H9 (cell line): ENCODE results near the gene TMEM253. TPM values are rescaled to one million over a fixed set of nuclear protein-coding genes. Genes with fewer than 3 reads are reported as not detected.

Source experiments
- DNase-seq: peaks from one replicate; pipeline ENCODE4 v3.0.0-alpha.2; 2017
- H2AFZ ChIP-seq: one replicate; pipeline ENCODE4 v1.6.1; 2013; ENCODE audit warnings: mild to moderate bottlenecking, low read length, control low read depth, moderate library complexity
- H2AK5ac ChIP-seq: 2 replicates; pipeline ENCODE4 v1.6.1; 2013; ENCODE audit warnings: low read length, control low read depth, mixed read lengths; ENCODE audit not compliant: insufficient read length
- H2BK120ac ChIP-seq: one replicate; pipeline ENCODE4 v1.6.1; 2013; ENCODE audit warnings: low read depth, mild to moderate bottlenecking, low read length, control low read depth, inconsistent platforms; ENCODE audit not compliant: poor library complexity, severe bottlenecking
- H2BK12ac ChIP-seq: 2 replicates; pipeline ENCODE4 v1.6.1; 2013; ENCODE audit warnings: low read length, control low read depth, mixed read lengths, low read depth; ENCODE audit not compliant: insufficient read length
- H2BK15ac ChIP-seq: 2 replicates; pipeline ENCODE4 v1.6.1; 2013; ENCODE audit warnings: low read depth, low read length, control low read depth
- H2BK20ac ChIP-seq: one replicate; pipeline ENCODE4 v1.6.1; 2013; ENCODE audit warnings: low read depth, mild to moderate bottlenecking, low read length, control low read depth, inconsistent platforms; ENCODE audit not compliant: poor library complexity, severe bottlenecking
- H2BK5ac ChIP-seq: 2 replicates; pipeline ENCODE4 v1.6.1; 2013; ENCODE audit warnings: low read length, control low read depth, mixed read lengths; ENCODE audit not compliant: insufficient read length
- H3K14ac ChIP-seq: 2 replicates; pipeline ENCODE4 v1.6.1; 2013; ENCODE audit warnings: low read length, control low read depth; ENCODE audit not compliant: insufficient read depth
- H3K18ac ChIP-seq: 2 replicates; pipeline ENCODE4 v1.6.1; 2013; ENCODE audit warnings: low read depth, mild to moderate bottlenecking, mixed read lengths, low read length, control low read depth; ENCODE audit not compliant: insufficient read length
- H3K23ac ChIP-seq: 2 replicates; pipeline ENCODE4 v1.6.1; 2013; ENCODE audit warnings: low read length, control low read depth, mixed read lengths, low read depth; ENCODE audit not compliant: insufficient read length
- H3K23me2 ChIP-seq: 2 replicates; pipeline ENCODE4 v1.6.1; 2013; ENCODE audit warnings: low read depth, mild to moderate bottlenecking, mixed read lengths, low read length, control low read depth; ENCODE audit not compliant: insufficient read length, poor library complexity, severe bottlenecking
- H3K27ac ChIP-seq: 2 replicates; pipeline ENCODE4 v1.5.1; 2013; ENCODE audit warnings: low read length, control low read depth, mixed read lengths, low read depth; ENCODE audit not compliant: insufficient read length
- H3K27me3 ChIP-seq: 2 replicates; pipeline ENCODE4 v1.6.1; 2013; ENCODE audit warnings: low read length, control low read depth, inconsistent platforms; ENCODE audit not compliant: insufficient read depth
- H3K4ac ChIP-seq: 2 replicates; pipeline ENCODE4 v1.6.1; 2013; ENCODE audit warnings: low read depth, mild to moderate bottlenecking, control low read depth, inconsistent platforms, low read length, moderate library complexity
- H3K4me1 ChIP-seq: 2 replicates; pipeline ENCODE4 v1.6.1; 2013; ENCODE audit warnings: low read length, control low read depth, inconsistent platforms; ENCODE audit not compliant: insufficient read depth
- H3K4me2 ChIP-seq: 2 replicates; pipeline ENCODE4 v1.6.1; 2013; ENCODE audit warnings: low read length, control low read depth, mixed read lengths; ENCODE audit not compliant: insufficient read length, insufficient read depth
- H3K56ac ChIP-seq: 2 replicates; pipeline ENCODE4 v1.6.1; 2013; ENCODE audit warnings: low read depth, mild to moderate bottlenecking, mixed read lengths, low read length, control low read depth; ENCODE audit not compliant: insufficient read length
- H3K79me1 ChIP-seq: 2 replicates; pipeline ENCODE4 v1.6.1; 2013; ENCODE audit warnings: low read depth, mild to moderate bottlenecking, moderate library complexity, low read length, control low read depth, inconsistent platforms; ENCODE audit not compliant: insufficient read depth, poor library complexity, severe bottlenecking
- H3K79me2 ChIP-seq: 2 replicates; pipeline ENCODE4 v1.6.1; 2013; ENCODE audit warnings: low read length, control low read depth, inconsistent platforms; ENCODE audit not compliant: insufficient read depth
- H3K9ac ChIP-seq: 2 replicates; pipeline ENCODE4 v1.6.1; 2013; ENCODE audit warnings: low read length, control low read depth, mixed read lengths; ENCODE audit not compliant: insufficient read length; ENCODE audit errors: extremely low read depth
- H3K9me3 ChIP-seq: one replicate; pipeline ENCODE4 v1.6.1; 2013; ENCODE audit warnings: low read depth, low read length, inconsistent platforms; ENCODE audit not compliant: control insufficient read depth
- H3T11ph ChIP-seq: one replicate; pipeline ENCODE4 v1.6.1; 2013; ENCODE audit warnings: mild to moderate bottlenecking, low read length, control low read depth, inconsistent platforms
- H4K20me1 ChIP-seq: one replicate; pipeline ENCODE4 v1.6.1; 2013; ENCODE audit not compliant: control insufficient read depth, insufficient read length, insufficient read depth
- H4K5ac ChIP-seq: 2 replicates; pipeline ENCODE4 v1.6.1; 2013; ENCODE audit warnings: low read depth, mild to moderate bottlenecking, mixed read lengths, low read length, control low read depth; ENCODE audit not compliant: insufficient read length
- H4K8ac ChIP-seq: replicated peaks from 2 replicates; pipeline ENCODE4 v1.6.1; 2013; ENCODE audit warnings: low read length, control low read depth, mixed read lengths, low read depth; ENCODE audit not compliant: insufficient read length
- H4K91ac ChIP-seq: 2 replicates; pipeline ENCODE4 v1.6.1; 2013; ENCODE audit warnings: low read depth, mild to moderate bottlenecking, moderate library complexity, mixed read lengths, low read length, control low read depth; ENCODE audit not compliant: insufficient read length
- H3K27ac Mint-ChIP-seq, 3 experiments: 2 replicates in 2 of 3; 3 replicates in 1 of 3; pipeline ENCODE4 v1.8.0; 2020 to 2021; ENCODE audit warnings: mixed read lengths in 3 of 3, mild to moderate bottlenecking in 1 of 3, moderate library complexity in 1 of 3
- H3K27me3 Mint-ChIP-seq: 2 replicates; pipeline ENCODE4 v1.8.0; 2021; ENCODE audit warnings: low read depth, mild to moderate bottlenecking, moderate library complexity, mixed read lengths
- H3K36me3 Mint-ChIP-seq, 3 experiments: 2 replicates in 2 of 3; 3 replicates in 1 of 3; pipeline ENCODE4 v1.8.0; 2020 to 2021; ENCODE audit warnings: low read depth in 3 of 3, mixed read lengths in 3 of 3; ENCODE audit not compliant: insufficient read depth in 1 of 3
- H3K4me1 Mint-ChIP-seq, 2 experiments: 2 replicates each; pipeline ENCODE4 v1.8.0; 2020; ENCODE audit warnings: mixed read lengths in 2 of 2
- H3K4me3 Mint-ChIP-seq, 2 experiments: 2 replicates in 1 of 2; 3 replicates in 1 of 2; pipeline ENCODE4 v1.8.0; 2020 to 2021; ENCODE audit warnings: mild to moderate bottlenecking in 2 of 2, mixed read lengths in 2 of 2, moderate library complexity in 1 of 2
- H3K9me3 Mint-ChIP-seq, 2 experiments: 2 replicates in 1 of 2; 3 replicates in 1 of 2; pipeline ENCODE4 v1.8.0; 2020; ENCODE audit warnings: mild to moderate bottlenecking in 2 of 2, mixed read lengths in 2 of 2, moderate library complexity in 1 of 2
- WGBS: extraction: QIAGEN DNeasy Blood & Tissue Kit; methylation state at CpG from one replicate; pipeline ENCODE4 v1.1.7; 2013; ENCODE audit warnings: missing lambda C conversion rate, low lambda C conversion rate, mixed read lengths; ENCODE audit not compliant: insufficient read length; ENCODE audit errors: extremely low coverage; 5-methylcytosine and 5-hydroxymethylcytosine counted together
- total RNA-seq: library from RNA; stranded (reverse); gene quantifications from 2 replicates; pipeline ENCODE4 v1.2.1, GENCODE V29; 2021
- TF ChIP-seq, protein P1 (sequence below): fragments of 200-600 bp; sonication (generic); conservative IDR thresholded peaks from 3 replicates; pipeline ENCODE4 v1.8.0; 2021; ENCODE audit warnings: antibody characterized with exemption, mild to moderate bottlenecking

Gene TMEM253
- total RNA-seq, 1 experiment from 2014 or later = 2.2 TPM

DNA sequence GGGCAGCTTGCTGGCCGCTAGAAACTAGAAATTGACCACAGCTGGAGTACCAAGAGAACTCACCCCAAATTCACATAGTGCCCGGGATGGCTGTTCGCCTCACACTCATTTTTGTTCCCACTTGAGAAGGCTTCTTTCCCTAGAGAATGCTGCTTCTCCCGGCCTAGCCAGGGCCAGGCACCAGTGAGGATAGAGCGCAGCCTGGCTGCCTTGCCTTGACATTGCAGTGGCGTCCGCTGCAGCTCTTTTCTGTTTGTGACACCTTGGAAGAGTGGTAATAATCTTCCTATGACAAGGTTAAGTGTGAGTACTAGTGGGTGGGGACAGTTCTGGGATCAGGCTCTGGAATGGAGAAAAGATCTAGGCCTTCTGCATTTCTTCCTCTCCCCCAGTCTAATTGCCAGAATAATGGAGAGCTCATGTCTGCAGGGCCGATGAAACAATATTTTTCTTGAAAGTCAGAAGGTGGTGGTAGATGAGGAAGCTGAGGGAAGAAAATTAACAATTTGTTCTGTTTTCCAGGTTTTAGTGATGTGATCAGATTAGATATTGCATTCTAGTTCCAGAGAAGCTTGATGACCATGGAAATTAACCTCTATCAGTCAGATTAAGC is 3.7 kb downstream of the TMEM253 start:
- no peak overlapping the region for H2AFZ ChIP-seq
- no peaks in the 10 kb centered on the region for H3K9me3 ChIP-seq
- Mint-ChIP-seq H3K27me3 (no peaks in the 10 kb centered on the region; the same call in 1 of the 2 replicates), H3K27ac (peak overlapping the region; percentile 87 to 98 (median 98)), H3K9me3 (no peaks in the 10 kb centered on the region), H3K36me3 (0 out of 7 replicates have a peak, but pooled peaks cover 0 to 3% (median 0%) of the 10 kb centered on the region in 3 experiments), H3K4me3 (peak overlapping the region; percentile 83 to 99), H3K4me1 (peaks cover 63 to 73% of the 10 kb centered on the region in 2 experiments)
- H4K8ac ChIP-seq = no peak overlapping the region
- H2BK20ac ChIP-seq = no peak overlapping the region
- no peak overlapping the region for H3K4ac ChIP-seq
- peaks cover 3% of the 10 kb centered on the region for H4K20me1 ChIP-seq
- H2BK5ac ChIP-seq = peak overlapping the region; percentile 47
- H2AK5ac ChIP-seq = no peak overlapping the region
- H2BK120ac ChIP-seq = no peak overlapping the region
- peaks cover 18% of the 10 kb centered on the region for H3K23me2 ChIP-seq
- H3K56ac ChIP-seq = no peak overlapping the region
- no peak overlapping the region for H2BK15ac ChIP-seq
- no peak overlapping the region for H2BK12ac ChIP-seq
- H4K5ac ChIP-seq = no peak overlapping the region
- H3T11ph ChIP-seq = no peak overlapping the region
- H3K27ac ChIP-seq = peak overlapping the region; percentile 73
- H3K9ac ChIP-seq = peak overlapping the region; percentile 97
- peak overlapping the region; percentile 89 for H3K4me2 ChIP-seq
- peaks cover 14% of the 10 kb centered on the region; the same call in 1 of the 2 replicates for H3K4me1 ChIP-seq
- H3K14ac ChIP-seq = peak overlapping the region; percentile 96
- peak; percentile 79 for DNase-seq
- H3K27me3 ChIP-seq = no peaks in the 10 kb centered on the region
- TF ChIP-seq, protein P1, sequence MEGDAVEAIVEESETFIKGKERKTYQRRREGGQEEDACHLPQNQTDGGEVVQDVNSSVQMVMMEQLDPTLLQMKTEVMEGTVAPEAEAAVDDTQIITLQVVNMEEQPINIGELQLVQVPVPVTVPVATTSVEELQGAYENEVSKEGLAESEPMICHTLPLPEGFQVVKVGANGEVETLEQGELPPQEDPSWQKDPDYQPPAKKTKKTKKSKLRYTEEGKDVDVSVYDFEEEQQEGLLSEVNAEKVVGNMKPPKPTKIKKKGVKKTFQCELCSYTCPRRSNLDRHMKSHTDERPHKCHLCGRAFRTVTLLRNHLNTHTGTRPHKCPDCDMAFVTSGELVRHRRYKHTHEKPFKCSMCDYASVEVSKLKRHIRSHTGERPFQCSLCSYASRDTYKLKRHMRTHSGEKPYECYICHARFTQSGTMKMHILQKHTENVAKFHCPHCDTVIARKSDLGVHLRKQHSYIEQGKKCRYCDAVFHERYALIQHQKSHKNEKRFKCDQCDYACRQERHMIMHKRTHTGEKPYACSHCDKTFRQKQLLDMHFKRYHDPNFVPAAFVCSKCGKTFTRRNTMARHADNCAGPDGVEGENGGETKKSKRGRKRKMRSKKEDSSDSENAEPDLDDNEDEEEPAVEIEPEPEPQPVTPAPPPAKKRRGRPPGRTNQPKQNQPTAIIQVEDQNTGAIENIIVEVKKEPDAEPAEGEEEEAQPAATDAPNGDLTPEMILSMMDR = peak; percentile 95
- peak overlapping the region; percentile 71 for H4K91ac ChIP-seq
- H3K79me1 ChIP-seq = no peaks in the 10 kb centered on the region
- no CpG with 5 or more reads among the region's 8 CpGs for WGBS
- peak overlapping the region; percentile 95 for H3K18ac ChIP-seq
- H3K23ac ChIP-seq = no peak overlapping the region
- H3K79me2 ChIP-seq = no peaks in the 10 kb centered on the region; the same call in 1 of the 2 replicates
